HepG2 (cell line): ENCODE data around the gene ANXA10.

ENCODE experiments used
- RNF2 ChIP-seq: fragments of 450-650 bp; conservative IDR thresholded peaks from 2 replicates; pipeline ENCODE4 v1.6.1; 2016; ENCODE audit warnings: low read depth
- UBTF ChIP-seq: sonication (generic); formaldehyde crosslinking; IDR thresholded peaks from 2 replicates; pipeline ENCODE4 v1.4.0; 2020; ENCODE audit warnings: mild to moderate bottlenecking, missing genetic modification reagents
- ZBTB33 ChIP-seq: sonication (generic); formaldehyde crosslinking; IDR thresholded peaks from 2 replicates; pipeline ENCODE4 v1.4.0; 2020; ENCODE audit warnings: missing genetic modification reagents
- ZNF160 ChIP-seq: sonication (generic); formaldehyde crosslinking; IDR thresholded peaks from 2 replicates; pipeline ENCODE4 v1.8.0; 2022; ENCODE audit warnings: mild to moderate bottlenecking, inconsistent platforms, missing genetic modification reagents
- ZNF232 ChIP-seq: sonication (generic); formaldehyde crosslinking; IDR thresholded peaks from 2 replicates; pipeline ENCODE4 v1.4.0; 2020; ENCODE audit warnings: missing genetic modification reagents, borderline replicate concordance

GRCh38 chr4:168118116-168118655 is 25.8 kb downstream of the ANXA10 start:
- TF ChIP-seq ZNF160 (CRISPR knock-in tag) (no peak), UBTF (CRISPR knock-in tag) (no peak), ZBTB33 (CRISPR knock-in tag) (no peak), ZNF232 (CRISPR knock-in tag) (no peak), RNF2 (no peak)
